HG03175 (cell line): ENCODE data around the gene DNAJB8.

Experiments
- ATAC-seq: cut with Tn5 transposase; IDR thresholded peaks from one replicate; pipeline ENCODE4 v1.9.1; 2021; ENCODE audit warnings: mild to moderate bottlenecking, moderate library complexity; ENCODE audit not compliant: unreplicated experiment

The DNAJB8 gene

DNA sequence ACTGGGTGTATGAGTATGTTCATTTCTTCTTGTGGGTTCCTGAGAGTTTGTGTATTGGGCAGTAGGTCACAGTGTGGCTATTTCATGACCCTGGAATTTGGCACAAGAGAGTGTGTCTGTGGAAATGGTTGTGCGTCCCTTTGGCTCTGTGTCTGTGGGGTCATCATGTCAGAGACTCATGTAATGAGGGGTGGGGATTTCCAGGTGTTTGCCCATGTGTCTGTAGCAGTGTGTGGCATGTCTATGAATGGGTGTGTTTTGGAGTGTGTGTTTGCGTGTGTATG is 27.6 kb upstream of the DNAJB8 start:
- ATAC-seq: no peak

- ATAC-seq: no peak
Measured at GRCh38 chr3:128493570-128494366, 27.1 kb upstream of the DNAJB8 start.

- ATAC-seq: no peak
Measured at GRCh38 chr3:128492671-128493569, 26.2 kb upstream of the DNAJB8 start, which contains the start of gene GATA2. Gene GATA2, minus strand, starts transcription at chr3:128493201. Its CDS starts 6,170 bp downstream, at chr3:128487031.

GRCh38 chr3:128491941-128492670 is 25.4 kb upstream of the DNAJB8 start:
- no peak for ATAC-seq

DNA sequence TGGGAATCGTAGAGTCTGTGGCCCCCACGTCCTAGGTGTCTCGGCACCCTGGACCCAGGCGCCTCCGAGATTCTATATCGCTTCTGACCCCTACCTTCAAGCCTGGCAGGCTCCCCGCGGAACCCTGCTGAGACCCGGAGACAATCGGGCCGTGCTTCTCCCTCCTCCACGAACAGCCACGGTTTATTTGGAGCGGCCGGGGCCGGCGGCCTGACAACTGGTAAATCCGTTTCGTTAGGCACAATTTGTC is 24.9 kb upstream of the DNAJB8 start:
- no peak for ATAC-seq

- ATAC-seq: no peak
Measured at GRCh38 chr3:128490915-128491690, 24.4 kb upstream of the DNAJB8 start.

DNA sequence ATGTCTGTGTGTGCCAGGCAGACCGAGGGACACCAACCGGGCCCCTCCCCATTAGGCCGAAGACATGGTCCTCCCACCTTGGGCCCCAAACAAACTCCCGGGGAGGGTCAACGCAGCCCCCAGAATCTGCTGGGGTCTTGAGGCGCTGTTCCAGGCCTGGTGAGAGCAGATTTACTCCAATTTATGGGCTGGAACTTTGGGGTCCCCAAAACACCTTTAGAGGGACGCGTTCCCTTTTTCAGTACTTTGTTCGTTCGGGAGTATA is 23.9 kb upstream of the DNAJB8 start:
- no peak for ATAC-seq

- no peak for ATAC-seq
Measured at GRCh38 chr3:128489927-128490649, 23.4 kb upstream of the DNAJB8 start.

- no peak for ATAC-seq
Measured at GRCh38 chr3:128489674-128489926, 22.9 kb upstream of the DNAJB8 start.

GRCh38 chr3:128488991-128489673 is 22.4 kb upstream of the DNAJB8 start:
- ATAC-seq: no peak

DNA sequence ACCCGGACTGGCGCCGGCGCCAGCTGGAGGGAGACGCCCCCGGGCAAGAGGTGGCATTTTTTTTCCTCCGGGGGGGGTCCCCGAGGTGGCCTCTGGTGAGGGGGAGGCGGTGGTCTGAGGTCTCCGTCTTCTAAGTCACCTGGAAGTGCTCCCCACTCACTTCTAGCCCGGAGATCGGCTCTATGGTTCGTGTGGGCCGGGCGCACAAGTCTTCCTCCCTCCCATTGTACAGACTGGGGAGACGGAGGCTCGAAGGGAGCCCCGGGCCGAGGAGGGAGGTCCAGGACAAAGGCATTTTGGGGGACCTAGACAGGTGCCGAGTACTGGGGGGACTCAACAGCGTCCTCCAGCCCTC is 21.9 kb upstream of the DNAJB8 start:
- ATAC-seq: no peak

- ATAC-seq: no peak
Measured at GRCh38 chr3:128487813-128488635, 21.3 kb upstream of the DNAJB8 start.

GRCh38 chr3:128487538-128487812 is 20.8 kb upstream of the DNAJB8 start:
- no peak for ATAC-seq

- ATAC-seq: no peak
Measured at GRCh38 chr3:128486681-128487537, 20.2 kb upstream of the DNAJB8 start.

DNA sequence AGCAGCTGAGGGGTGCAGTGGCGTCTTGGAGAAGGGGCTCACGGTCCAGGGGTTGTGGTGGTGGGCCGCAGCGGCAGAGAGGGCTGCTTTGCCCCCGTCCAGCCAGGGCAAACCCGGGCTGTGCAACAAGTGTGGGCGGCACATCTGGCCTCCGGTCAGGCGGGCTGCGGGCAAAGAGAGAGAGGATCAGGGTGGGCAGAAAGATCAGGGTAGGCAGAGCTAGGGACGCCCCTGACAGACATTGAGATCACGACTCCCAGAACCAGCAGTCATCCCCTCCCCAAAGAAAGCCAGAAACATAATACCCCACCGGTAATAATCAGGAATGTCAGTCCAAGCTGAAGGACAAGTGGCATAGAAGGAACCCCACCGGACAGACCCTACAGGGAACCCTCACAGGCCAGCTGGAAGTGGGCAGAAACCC is 19.5 kb upstream of the DNAJB8 start:
- ATAC-seq: no peak

DNA sequence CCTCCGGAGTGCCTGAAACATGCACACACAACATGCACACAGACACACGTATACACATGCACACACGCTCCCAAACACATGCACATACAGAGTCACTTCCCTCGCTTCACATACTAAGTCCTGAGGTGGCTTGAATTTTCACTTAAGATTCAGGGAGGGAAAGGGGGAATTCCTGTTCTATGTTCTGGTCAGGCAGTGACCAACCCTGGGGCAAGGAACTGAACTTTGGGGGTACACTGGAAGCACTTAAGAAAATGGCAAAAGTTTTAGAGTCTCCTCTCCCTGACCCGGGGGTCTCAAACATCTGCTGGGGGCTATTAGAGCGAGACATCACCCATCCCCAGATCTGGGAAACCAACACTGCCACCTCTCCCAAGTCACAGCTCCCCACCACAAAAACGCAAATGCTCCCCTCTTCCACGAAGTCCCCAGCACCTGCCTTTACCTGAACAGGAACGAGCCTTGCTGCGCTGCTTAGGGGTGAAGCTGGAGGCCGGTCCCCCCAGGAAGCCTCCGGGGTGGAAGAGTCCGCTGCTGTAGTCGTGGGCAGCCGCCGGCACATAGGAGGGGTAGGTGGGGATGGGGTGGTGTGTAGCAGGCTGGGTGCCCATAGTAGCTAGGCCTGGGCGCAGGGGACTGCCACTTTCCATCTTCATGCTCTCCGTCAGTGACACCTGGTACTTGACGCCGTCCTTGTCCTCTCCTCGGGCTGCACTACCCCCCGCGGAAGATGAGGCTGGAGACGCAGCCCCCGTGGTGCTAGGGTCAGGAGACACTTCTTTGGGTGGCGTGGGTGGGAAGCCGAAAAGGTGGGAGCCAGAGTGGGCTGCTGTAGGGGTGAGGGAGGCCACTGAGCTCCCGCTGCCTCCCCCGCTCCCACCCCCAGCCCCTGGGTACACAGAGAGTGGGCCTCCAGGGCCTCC is 18.9 kb upstream of the DNAJB8 start:
- ATAC-seq: no peak

DNA sequence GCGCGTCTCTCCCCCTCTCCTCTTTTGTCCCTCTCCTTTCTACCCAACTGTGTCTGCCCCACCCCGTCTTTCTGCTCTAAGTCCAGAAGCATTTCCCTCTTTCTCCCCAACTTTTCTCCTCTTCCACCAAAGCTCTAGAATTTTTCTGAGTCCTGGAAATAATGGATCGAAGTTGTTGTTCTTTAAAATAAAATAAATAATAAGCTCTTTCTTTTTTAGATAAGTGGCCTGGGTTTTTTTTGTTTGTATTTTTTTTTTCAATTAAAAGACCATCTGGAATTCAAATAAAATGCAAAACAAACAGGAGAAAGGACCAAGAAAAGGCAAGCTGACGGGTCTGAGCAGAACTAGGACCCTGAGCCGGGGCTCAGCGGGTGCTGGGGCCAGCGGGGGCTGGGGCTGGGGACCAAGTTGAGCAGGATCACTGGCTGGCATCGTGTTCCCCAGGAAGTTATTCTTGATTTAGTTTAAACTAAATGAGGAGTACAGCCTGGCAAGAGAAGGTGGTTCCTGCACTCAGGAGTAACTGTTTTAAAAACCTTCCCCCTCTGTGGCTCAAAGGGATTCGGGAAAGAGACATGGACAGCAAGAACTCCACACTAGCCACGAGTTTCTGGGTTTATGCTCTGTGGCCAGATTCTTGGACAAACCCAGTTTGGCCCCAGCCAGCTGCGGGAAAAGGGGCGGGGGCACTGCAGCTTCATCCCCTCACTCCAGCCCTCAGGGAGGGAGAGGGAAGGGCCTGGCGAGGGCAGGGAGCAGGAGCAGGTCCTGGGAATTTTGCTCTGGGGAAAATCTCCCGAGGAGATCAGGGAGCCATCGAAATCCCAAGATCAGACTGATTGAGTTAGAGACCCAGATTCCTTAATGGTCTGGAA is 18.0 kb upstream of the DNAJB8 start:
- ATAC-seq: no peak
